HCT116 (cell line): ENCODE data around the gene HUS1B. TPM values are rescaled to one million over a fixed set of nuclear protein-coding genes. Genes with fewer than 3 reads are reported as not detected.

Experiments used
- ATAC-seq: fragments of 200-7000 bp; cut with Tn5 transposase; 2 replicates; pipeline ENCODE4 v1.9.1; 2020; ENCODE audit warnings: mild to moderate bottlenecking, moderate library complexity
- BruUV-seq: library from RNA; stranded (reverse); fragments of 400-500 nt; replicated peaks from 2 replicates; lab custom pipeline; 2021; lab: Mats Ljungman, UMichigan
- CTCF ChIA-PET: fragments of 300-600 bp; sonication (Branson Sonifier 250); formaldehyde crosslinking; loops from one replicate; lab custom pipeline; 2021; ENCODE audit warnings: antibody characterized with exemption; lab: Charles Lee
- POLR2A ChIA-PET: fragments of 300-600, 350-600 bp; sonication (Branson Sonifier 250); formaldehyde crosslinking; loops from one replicate; lab custom pipeline; 2021; ENCODE audit warnings: antibody characterized with exemption; lab: Charles Lee
- RAD21 ChIA-PET, 2 experiments: fragments of 300-600 bp; sonication (Branson Sonifier 250); formaldehyde crosslinking; loops; one replicate each; lab custom pipeline; 2023; ENCODE audit warnings: low total read pairs in 2 of 2; ENCODE audit not compliant: uncharacterized antibody in 2 of 2, unreplicated experiment in 2 of 2, low non-redundant PET in 1 of 2; lab: Charles Lee
- DNase-seq: peaks from one replicate; pipeline ENCODE4 v3.0.0-alpha.2; 2010; ENCODE audit warnings: low read depth, low spot score
- H2AFZ ChIP-seq: fragments of 200-600 bp; shearing (Covaris generic), sonication (generic); 2 replicates; pipeline ENCODE4 v1.6.1; 2017; ENCODE audit warnings: low read depth, mixed run types, mixed read lengths, antibody characterized with exemption, low read length; ENCODE audit not compliant: poor library complexity, severe bottlenecking
- H3K27ac ChIP-seq: 2 replicates; pipeline ENCODE4 v1.5.1; 2012; ENCODE audit warnings: low read depth, low read length
- H3K27me3 ChIP-seq: fragments of 200-600 bp; sonication (generic); 2 replicates; pipeline ENCODE4 v1.6.1; 2016; ENCODE audit warnings: mixed run types, low read length, mixed read lengths; ENCODE audit not compliant: insufficient read depth
- H3K36me3 ChIP-seq, 2 experiments: fragments of 200-500 bp in 1 of 2; fragments of 200-600 bp in 1 of 2; sonication (Bioruptor generic) in 1 of 2; sonication (generic) in 1 of 2; 2 replicates each; pipeline versions ENCODE4 v1.5.1 to v1.6.1; 2014 to 2016; ENCODE audit warnings: low read length in 2 of 2, inconsistent platforms in 1 of 2, mixed read lengths in 1 of 2, mixed run types in 1 of 2; ENCODE audit not compliant: insufficient read depth in 2 of 2, control insufficient read depth in 1 of 2
- H3K4me1 ChIP-seq, 2 experiments: fragments of 200-600 bp in 1 of 2; sonication (generic) in 1 of 2; 2 replicates each; pipeline versions ENCODE4 v1.5.1 to v1.6.1; 2012 to 2017; ENCODE audit warnings: low read length in 2 of 2, inconsistent platforms in 1 of 2, mild to moderate bottlenecking in 1 of 2, mixed read lengths in 1 of 2, mixed run types in 1 of 2, moderate library complexity in 1 of 2; ENCODE audit not compliant: insufficient read depth in 2 of 2, control insufficient read depth in 1 of 2
- H3K4me2 ChIP-seq: fragments of 200-600 bp; sonication (generic); 2 replicates; pipeline ENCODE4 v1.6.1; 2017; ENCODE audit warnings: mixed run types, low read length, mixed read lengths
- H3K4me3 ChIP-seq, 2 experiments: fragments of 200-600 bp in 1 of 2; sonication (generic) in 1 of 2; replicated peaks in 1 of 2; 2 replicates each; pipeline ENCODE4 v1.5.1; 2011 to 2016; ENCODE audit warnings: low read length in 2 of 2, control low read depth in 1 of 2, low read depth in 1 of 2, mild to moderate bottlenecking in 1 of 2, mixed read lengths in 1 of 2, mixed run types in 1 of 2
- H3K79me2 ChIP-seq: fragments of 200-600 bp; sonication (generic); 2 replicates; pipeline ENCODE4 v1.6.1; 2017; ENCODE audit warnings: mild to moderate bottlenecking, mixed run types, low read length, moderate library complexity, mixed read lengths; ENCODE audit not compliant: insufficient read depth
- H3K9ac ChIP-seq: fragments of 200-600 bp; sonication (generic); 2 replicates; pipeline ENCODE4 v1.6.1; 2016; ENCODE audit warnings: low read length, mixed read lengths
- H3K9me2 ChIP-seq: fragments of 200-600 bp; sonication (generic), shearing (Covaris generic); 2 replicates; pipeline ENCODE4 v1.6.1; 2017; ENCODE audit warnings: mixed run types, mild to moderate bottlenecking, moderate library complexity; ENCODE audit not compliant: insufficient read depth
- H3K9me3 ChIP-seq, 2 experiments: fragments of 200-500 bp in 1 of 2; fragments of 200-600 bp in 1 of 2; sonication (Bioruptor generic) in 1 of 2; sonication (generic) in 1 of 2; 2 replicates each; pipeline ENCODE4 v1.6.1; 2014 to 2017; ENCODE audit warnings: low read length in 2 of 2, mixed read lengths in 2 of 2, inconsistent platforms in 1 of 2, low read depth in 1 of 2, mild to moderate bottlenecking in 1 of 2, mixed run types in 1 of 2, moderate library complexity in 1 of 2; ENCODE audit not compliant: control insufficient read depth in 1 of 2, insufficient read depth in 1 of 2
- H4K20me1 ChIP-seq: fragments of 200-600 bp; sonication (generic), shearing (Covaris generic); 2 replicates; pipeline ENCODE4 v1.6.1; 2017; ENCODE audit warnings: mixed run types, mild to moderate bottlenecking, moderate library complexity; ENCODE audit not compliant: insufficient read depth
- ATF3 ChIP-seq: IDR thresholded peaks from 2 replicates; pipeline ENCODE4 v1.6.1; 2012
- CBX3 ChIP-seq: IDR thresholded peaks from 2 replicates; pipeline ENCODE4 v1.6.1; 2012; ENCODE audit warnings: low read depth
- CTCF ChIP-seq, 3 experiments: fragments of 200-600 bp in 1 of 3; sonication (generic) in 1 of 3; IDR thresholded peaks in 2 of 3; conservative IDR thresholded peaks in 1 of 3; 2 replicates each; pipeline ENCODE4 v1.5.1; 2012 to 2017; ENCODE audit warnings: low read depth in 2 of 3, low read length in 2 of 3, antibody characterized with exemption in 1 of 3, borderline replicate concordance in 1 of 3, control low read depth in 1 of 3, mild to moderate bottlenecking in 1 of 3, mixed read lengths in 1 of 3, mixed run types in 1 of 3, moderate library complexity in 1 of 3; ENCODE audit not compliant: insufficient read depth in 1 of 3
- EZH2 ChIP-seq: fragments of 200-600 bp; sonication (generic); IDR thresholded peaks from 2 replicates; pipeline ENCODE4 v1.6.1; 2017; ENCODE audit warnings: antibody characterized with exemption, mixed run types
- MAX ChIP-seq: IDR thresholded peaks from 2 replicates; pipeline ENCODE4 v1.6.1; 2012
- POLR2AphosphoS5 ChIP-seq: IDR thresholded peaks from 2 replicates; pipeline ENCODE4 v1.6.1; 2011; ENCODE audit warnings: mild to moderate bottlenecking, low read depth, low read length, moderate library complexity
- SP1 ChIP-seq: IDR thresholded peaks from 2 replicates; pipeline ENCODE4 v1.6.1; 2012; ENCODE audit warnings: low read depth
- SRF ChIP-seq: IDR thresholded peaks from 2 replicates; pipeline ENCODE4 v1.6.1; 2012; ENCODE audit warnings: low read depth
- TCF7L2 ChIP-seq: IDR thresholded peaks from 2 replicates; pipeline ENCODE4 v1.7.0; 2011; ENCODE audit warnings: borderline replicate concordance, inconsistent platforms; ENCODE audit not compliant: insufficient read depth, insufficient read length; ENCODE audit errors: extremely low read depth
- YY1 ChIP-seq: IDR thresholded peaks from 2 replicates; pipeline ENCODE4 v1.6.1; 2011; ENCODE audit warnings: low read length, low read depth, moderate library complexity, mild to moderate bottlenecking; ENCODE audit not compliant: insufficient replicate concordance; ENCODE audit errors: extremely low read depth
- ZFX ChIP-seq: fragments of 450-650 bp; IDR thresholded peaks from 2 replicates; pipeline ENCODE4 v1.6.1; 2017
- intact Hi-C: fragments of 100-400 bp; cut with micrococcal nuclease; formaldehyde crosslinking; loops from 2 replicates; pipeline ENCODE4 v1.10.0; 2022
- total RNA-seq: library from RNA; stranded (reverse); gene quantifications from one replicate; pipeline ENCODE4 v1.2.1, GENCODE V29; 2021; ENCODE audit not compliant: unreplicated experiment

The HUS1B gene
- total RNA-seq, 1 experiment from 2014 or later = 0.76 TPM

- no peak for TF ChIP-seq MAX
- no peak for TF ChIP-seq ZFX
- TF ChIP-seq ATF3 = no peak
- no peak for TF ChIP-seq TCF7L2
- TF ChIP-seq POLR2AphosphoS5 = no peak
- no peak for TF ChIP-seq CTCF (IDR thresholded peaks at IDR 0.05 in 2 of 3, conservative IDR thresholded peaks at IDR 0.05 in 1 of 3; ENCODE audit: borderline replicate concordance in 1 of 3, insufficient read depth in 1 of 3, low read depth in 2 of 3, low read length in 2 of 3)
- TF ChIP-seq EZH2 = no peak
These were observed 21.7 kb downstream of the HUS1B start (continued) for GRCh38 chr6:635233-635632.

- Histone ChIP-seq H3K9me2 (no peaks in the 10 kb centered on the region), H3K4me3 (no peak overlapping the region), H4K20me1 (no peaks in the 10 kb centered on the region), H3K4me2 (no peak overlapping the region), H3K27ac (no peak overlapping the region), H3K79me2 (no peaks in the 10 kb centered on the region), H3K27me3 (no peaks in the 10 kb centered on the region), H3K9me3 (no peaks in the 10 kb centered on the region), H2AFZ (no peak overlapping the region), H3K4me1 (no peaks in the 10 kb centered on the region), H3K9ac (no peak overlapping the region), H3K36me3 (no peaks in the 10 kb centered on the region; a peak in 2 of 4 replicates)
- RAD21 ChIA-PET = no interaction called here
- no peak for ATAC-seq
- intact Hi-C loops = no loop called here
- POLR2A ChIA-PET = no interaction called here
- no peak for DNase-seq
- TF ChIP-seq SRF (no peak), CBX3 (no peak), POLR2AphosphoS5 (no peak), SP1 (no peak), YY1 (no peak)
- no TSS peak for BruUV-seq
- CTCF ChIA-PET = no interaction called here
These were observed 23.3 kb downstream of the HUS1B start for GRCh38 chr6:633611-634010.
